Panc1 (cell line): ENCODE measurements around the gene AATF. TPM values are rescaled to one million over a fixed set of nuclear protein-coding genes. Genes with fewer than 3 reads are reported as not detected.

Experiments used
- ATAC-seq: fragments of 200-7000 bp; cut with Tn5 transposase; 2 replicates; pipeline ENCODE4 v1.9.1; 2020; ENCODE audit warnings: mild to moderate bottlenecking, moderate library complexity
- BruUV-seq: library from RNA; stranded (reverse); fragments of 400-500 nt; replicated peaks from 2 replicates; lab custom pipeline; 2021; lab: Mats Ljungman, UMichigan
- CTCF ChIA-PET: fragments of 300-600 bp; sonication (Branson Sonifier 250); formaldehyde crosslinking; loops from one replicate; lab custom pipeline; 2022; ENCODE audit warnings: antibody characterized with exemption; lab: Charles Lee
- POLR2A ChIA-PET: fragments of 300-600 bp; sonication (Branson Sonifier 250); formaldehyde crosslinking; loops from one replicate; lab custom pipeline; 2022; ENCODE audit warnings: antibody characterized with exemption; lab: Charles Lee
- DNase-seq: peaks from one replicate; pipeline ENCODE4 v3.0.0-alpha.2; 2010; ENCODE audit warnings: low read depth, low spot score
- H3K27ac ChIP-seq: 2 replicates; pipeline ENCODE4 v1.5.1; 2011; ENCODE audit warnings: mild to moderate bottlenecking, low read length, inconsistent platforms
- H3K27me3 ChIP-seq: fragments of 200-500 bp; sonication (Bioruptor generic); 2 replicates; pipeline ENCODE4 v1.6.0; 2014; ENCODE audit warnings: low read length, inconsistent platforms; ENCODE audit not compliant: control insufficient read depth, insufficient read depth
- H3K36me3 ChIP-seq: fragments of 200-500 bp; sonication (Bioruptor generic); 2 replicates; pipeline ENCODE4 v1.5.1; 2014; ENCODE audit warnings: inconsistent platforms, mild to moderate bottlenecking, low read length, moderate library complexity; ENCODE audit not compliant: control insufficient read depth, insufficient read depth
- H3K4me1 ChIP-seq: 2 replicates; pipeline ENCODE4 v1.5.1; 2011; ENCODE audit warnings: inconsistent platforms, mild to moderate bottlenecking, low read length, moderate library complexity; ENCODE audit not compliant: control insufficient read depth, insufficient read depth
- H3K4me3 ChIP-seq, 2 experiments: 2 replicates each; pipeline ENCODE4 v1.5.1; 2011 to 2012; ENCODE audit warnings: low read depth in 2 of 2, low read length in 2 of 2, mild to moderate bottlenecking in 2 of 2, inconsistent platforms in 1 of 2, moderate library complexity in 1 of 2
- H3K9me3 ChIP-seq: fragments of 200-500 bp; sonication (Bioruptor generic); 2 replicates; pipeline ENCODE4 v1.5.1; 2014; ENCODE audit warnings: low read depth, mild to moderate bottlenecking, inconsistent platforms, low read length, moderate library complexity; ENCODE audit not compliant: control insufficient read depth, insufficient read depth
- POLR2AphosphoS5 ChIP-seq: IDR thresholded peaks from 2 replicates; pipeline ENCODE4 v1.6.1; 2012; ENCODE audit warnings: mild to moderate bottlenecking, low read depth, low read length, moderate library complexity
- SIN3A ChIP-seq: IDR thresholded peaks from 2 replicates; pipeline ENCODE4 v1.6.1; 2012; ENCODE audit warnings: low read depth, mild to moderate bottlenecking, low read length, moderate library complexity, borderline replicate concordance; ENCODE audit not compliant: insufficient read depth
- TCF7L2 ChIP-seq: IDR thresholded peaks from 2 replicates; pipeline ENCODE4 v1.6.1; 2011; ENCODE audit warnings: mild to moderate bottlenecking, low read depth, low read length, inconsistent platforms
- in situ Hi-C: cut with HindIII; loops from 2 replicates; pipeline ENCODE4 v1.10.0; 2016; ENCODE audit warnings: low sequenced_read_pairs, low pct_unique_long_range_greater_than_20kb
- intact Hi-C: fragments of 100-400 bp; cut with micrococcal nuclease; formaldehyde crosslinking; loops from one replicate; pipeline ENCODE4 v1.10.0; 2022; ENCODE audit not compliant: unreplicated experiment
- total RNA-seq: library from RNA; stranded (reverse); gene quantifications from one replicate; pipeline ENCODE4 v1.2.1, GENCODE V29; 2021; ENCODE audit not compliant: unreplicated experiment
- TF ChIP-seq, protein P1 (sequence below), 2 experiments: IDR thresholded peaks; 2 replicates each; pipeline ENCODE4 v1.6.1; 2011 to 2012; ENCODE audit warnings: low read depth in 2 of 2, control low read depth in 1 of 2, low read length in 1 of 2, mild to moderate bottlenecking in 1 of 2, moderate library complexity in 1 of 2; ENCODE audit not compliant: insufficient read depth in 1 of 2
- TF ChIP-seq, protein P2 (sequence below): fragments of 450-650 bp; IDR thresholded peaks from 2 replicates; pipeline ENCODE4 v1.5.1; 2017; ENCODE audit warnings: mild to moderate bottlenecking

AATF gene
- total RNA-seq, 1 experiment from 2014 or later = 58.1 TPM

GRCh38 chr17:36934692-36935630 lies 13.8 kb upstream of the AATF start:
- no TSS peak for BruUV-seq
- ATAC-seq = peak; percentile 69
- Histone ChIP-seq H3K9me3 (no peaks in the 10 kb centered on the region), H3K4me1 (peaks cover 10% of the 10 kb centered on the region; the same call in 1 of the 2 replicates), H3K4me3 (peak overlapping the region; percentile 64 to 84), H3K36me3 (no peaks in the 10 kb centered on the region), H3K27ac (peak overlapping the region; percentile 84), H3K27me3 (no peaks in the 10 kb centered on the region)
- ChIA-PET CTCF (no interaction called here), POLR2A (no interaction called here)
- in situ Hi-C loops (no loop called here), intact Hi-C loops (no loop called here)
- DNase-seq = no peak
- peak; percentile 38; the same call in 1 of the 2 replicates for TF ChIP-seq POLR2AphosphoS5
- TF ChIP-seq SIN3A = no peak; the same call in 1 of the 2 replicates
- TF ChIP-seq, protein P1, sequence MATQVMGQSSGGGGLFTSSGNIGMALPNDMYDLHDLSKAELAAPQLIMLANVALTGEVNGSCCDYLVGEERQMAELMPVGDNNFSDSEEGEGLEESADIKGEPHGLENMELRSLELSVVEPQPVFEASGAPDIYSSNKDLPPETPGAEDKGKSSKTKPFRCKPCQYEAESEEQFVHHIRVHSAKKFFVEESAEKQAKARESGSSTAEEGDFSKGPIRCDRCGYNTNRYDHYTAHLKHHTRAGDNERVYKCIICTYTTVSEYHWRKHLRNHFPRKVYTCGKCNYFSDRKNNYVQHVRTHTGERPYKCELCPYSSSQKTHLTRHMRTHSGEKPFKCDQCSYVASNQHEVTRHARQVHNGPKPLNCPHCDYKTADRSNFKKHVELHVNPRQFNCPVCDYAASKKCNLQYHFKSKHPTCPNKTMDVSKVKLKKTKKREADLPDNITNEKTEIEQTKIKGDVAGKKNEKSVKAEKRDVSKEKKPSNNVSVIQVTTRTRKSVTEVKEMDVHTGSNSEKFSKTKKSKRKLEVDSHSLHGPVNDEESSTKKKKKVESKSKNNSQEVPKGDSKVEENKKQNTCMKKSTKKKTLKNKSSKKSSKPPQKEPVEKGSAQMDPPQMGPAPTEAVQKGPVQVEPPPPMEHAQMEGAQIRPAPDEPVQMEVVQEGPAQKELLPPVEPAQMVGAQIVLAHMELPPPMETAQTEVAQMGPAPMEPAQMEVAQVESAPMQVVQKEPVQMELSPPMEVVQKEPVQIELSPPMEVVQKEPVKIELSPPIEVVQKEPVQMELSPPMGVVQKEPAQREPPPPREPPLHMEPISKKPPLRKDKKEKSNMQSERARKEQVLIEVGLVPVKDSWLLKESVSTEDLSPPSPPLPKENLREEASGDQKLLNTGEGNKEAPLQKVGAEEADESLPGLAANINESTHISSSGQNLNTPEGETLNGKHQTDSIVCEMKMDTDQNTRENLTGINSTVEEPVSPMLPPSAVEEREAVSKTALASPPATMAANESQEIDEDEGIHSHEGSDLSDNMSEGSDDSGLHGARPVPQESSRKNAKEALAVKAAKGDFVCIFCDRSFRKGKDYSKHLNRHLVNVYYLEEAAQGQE (IDR thresholded peaks at IDR 0.05; ENCODE audit: insufficient read depth in 1 of 2, low read depth in 2 of 2, low read length in 1 of 2) = no peak
- TF ChIP-seq, protein P2, sequence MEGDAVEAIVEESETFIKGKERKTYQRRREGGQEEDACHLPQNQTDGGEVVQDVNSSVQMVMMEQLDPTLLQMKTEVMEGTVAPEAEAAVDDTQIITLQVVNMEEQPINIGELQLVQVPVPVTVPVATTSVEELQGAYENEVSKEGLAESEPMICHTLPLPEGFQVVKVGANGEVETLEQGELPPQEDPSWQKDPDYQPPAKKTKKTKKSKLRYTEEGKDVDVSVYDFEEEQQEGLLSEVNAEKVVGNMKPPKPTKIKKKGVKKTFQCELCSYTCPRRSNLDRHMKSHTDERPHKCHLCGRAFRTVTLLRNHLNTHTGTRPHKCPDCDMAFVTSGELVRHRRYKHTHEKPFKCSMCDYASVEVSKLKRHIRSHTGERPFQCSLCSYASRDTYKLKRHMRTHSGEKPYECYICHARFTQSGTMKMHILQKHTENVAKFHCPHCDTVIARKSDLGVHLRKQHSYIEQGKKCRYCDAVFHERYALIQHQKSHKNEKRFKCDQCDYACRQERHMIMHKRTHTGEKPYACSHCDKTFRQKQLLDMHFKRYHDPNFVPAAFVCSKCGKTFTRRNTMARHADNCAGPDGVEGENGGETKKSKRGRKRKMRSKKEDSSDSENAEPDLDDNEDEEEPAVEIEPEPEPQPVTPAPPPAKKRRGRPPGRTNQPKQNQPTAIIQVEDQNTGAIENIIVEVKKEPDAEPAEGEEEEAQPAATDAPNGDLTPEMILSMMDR = no peak
- no peak for TF ChIP-seq TCF7L2

DNA sequence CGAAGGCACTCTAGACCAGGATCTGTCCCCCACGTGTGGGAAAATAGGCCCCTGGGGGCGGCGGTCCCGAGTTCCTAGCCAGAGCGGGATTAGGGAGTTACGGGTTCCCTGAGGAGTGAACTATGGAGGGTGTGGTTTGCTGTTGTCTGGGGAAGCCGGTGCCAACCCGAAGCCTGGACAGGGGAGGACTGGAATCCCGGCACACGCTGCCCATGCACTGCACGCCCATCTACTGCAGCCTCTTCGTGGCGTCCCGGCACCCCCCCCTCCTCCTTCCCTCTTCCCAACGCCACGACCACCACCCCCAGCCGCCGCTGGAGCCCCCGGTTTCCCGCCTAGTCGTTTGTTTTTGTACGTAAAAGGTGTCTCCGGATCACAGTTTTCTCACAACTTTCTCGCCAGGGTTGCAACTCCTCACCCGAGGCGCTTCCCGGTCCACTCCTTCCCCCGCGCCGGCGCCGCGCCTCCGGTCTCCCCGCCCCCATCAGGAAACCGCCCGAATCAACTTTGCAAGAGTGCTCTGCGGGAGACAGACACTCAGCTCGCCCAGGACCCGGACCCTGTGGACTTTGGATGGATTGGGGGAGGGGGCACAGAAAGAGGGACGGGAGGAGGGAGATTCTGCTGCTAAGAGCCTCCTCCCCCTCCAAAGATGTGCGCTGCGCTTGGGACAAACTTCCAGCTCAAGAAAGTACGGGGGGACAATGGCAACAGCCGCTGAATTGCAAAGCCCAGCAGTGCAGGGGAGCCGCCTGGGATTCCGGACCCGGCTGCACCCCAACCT lies 12.9 kb upstream of the AATF start:
- H3K9me3 ChIP-seq = no peaks in the 10 kb centered on the region
- TSS peak; percentile 48 for BruUV-seq
- peaks cover 9% of the 10 kb centered on the region; the same call in 1 of the 2 replicates for H3K4me1 ChIP-seq
- ChIA-PET POLR2A (no interaction called here), CTCF (interaction anchor here (0.6 kb wide), 1 partner anchor 334 kb away, joined by 3 read pairs; the partner anchor contains the start of gene MRM1)
- intact Hi-C loops (no loop called here), in situ Hi-C loops (no loop called here)
- DNase-seq (no peak), ATAC-seq (peak; percentile 57)
- H3K36me3 ChIP-seq = no peaks in the 10 kb centered on the region
- no peaks in the 10 kb centered on the region for H3K27me3 ChIP-seq
- peak overlapping the region; percentile 84 for H3K27ac ChIP-seq
- peak overlapping the region; percentile 64 to 84 for H3K4me3 ChIP-seq
- TF ChIP-seq, protein P2 = no peak
- TF ChIP-seq SIN3A = peak; percentile 14; the same call in 1 of the 2 replicates
